Measurements from ENCODE around the gene ARMC9. TPM values are rescaled to one million over a fixed set of nuclear protein-coding genes. Genes with fewer than 3 reads are reported as not detected.
"Not testable (repeated sequence)": the region's sequence is repeated elsewhere in the genome, so short reads cannot be mapped to it uniquely, and the experiment has no call there.

The ARMC9 gene
- total RNA-seq, 1 experiment from 2014 or later = 3.3 TPM

- H3K4me1 ChIP-seq; intact Hi-C loops (cut with micrococcal nuclease; ENCODE audit: unreplicated experiment); H3K36me3 Mint-ChIP-seq (ENCODE audit: insufficient read depth, unreplicated experiment); H3K4me3 ChIP-seq (ENCODE audit: low read depth, low read length); H3K27me3 ChIP-seq (replicated peaks; ENCODE audit: control insufficient read depth, insufficient read depth, low read length); H3K9me3 ChIP-seq; DNase-seq; H3K4me1 Mint-ChIP-seq (ENCODE audit: low read depth, unreplicated experiment); BruUV-seq (replicated peaks); CTCF ChIA-PET; H3K9me3 Mint-ChIP-seq (ENCODE audit: unreplicated experiment); H3K36me3 ChIP-seq (ENCODE audit: control insufficient read depth, insufficient read depth, low read length); H3K27ac Mint-ChIP-seq (ENCODE audit: unreplicated experiment); H3K27me3 Mint-ChIP-seq (ENCODE audit: insufficient read depth, unreplicated experiment); H3K4me3 Mint-ChIP-seq (ENCODE audit: unreplicated experiment); POLR2A ChIA-PET: not testable (repeated sequence)
Measured at GRCh38 chr2:231403421-231404182, 205.2 kb downstream of the ARMC9 start.

GRCh38 chr2:231404183-231404578 lies 205.8 kb downstream of the ARMC9 start:
- DNase-seq; intact Hi-C loops (cut with micrococcal nuclease; ENCODE audit: unreplicated experiment); H3K4me1 ChIP-seq; CTCF ChIA-PET; H3K4me3 ChIP-seq (ENCODE audit: low read depth, low read length); H3K4me1 Mint-ChIP-seq (ENCODE audit: low read depth, unreplicated experiment); H3K36me3 ChIP-seq (ENCODE audit: control insufficient read depth, insufficient read depth, low read length); H3K27ac Mint-ChIP-seq (ENCODE audit: unreplicated experiment); H3K4me3 Mint-ChIP-seq (ENCODE audit: unreplicated experiment); H3K9me3 ChIP-seq; H3K36me3 Mint-ChIP-seq (ENCODE audit: insufficient read depth, unreplicated experiment); H3K27me3 Mint-ChIP-seq (ENCODE audit: insufficient read depth, unreplicated experiment); POLR2A ChIA-PET; H3K27me3 ChIP-seq (replicated peaks; ENCODE audit: control insufficient read depth, insufficient read depth, low read length); BruUV-seq (replicated peaks); H3K9me3 Mint-ChIP-seq (ENCODE audit: unreplicated experiment): not testable (repeated sequence)

- H3K9me3 ChIP-seq; intact Hi-C loops (cut with micrococcal nuclease; ENCODE audit: unreplicated experiment); H3K4me1 Mint-ChIP-seq (ENCODE audit: low read depth, unreplicated experiment); H3K27me3 ChIP-seq (replicated peaks; ENCODE audit: control insufficient read depth, insufficient read depth, low read length); H3K27ac Mint-ChIP-seq (ENCODE audit: unreplicated experiment); H3K4me3 ChIP-seq (ENCODE audit: low read depth, low read length); H3K36me3 Mint-ChIP-seq (ENCODE audit: insufficient read depth, unreplicated experiment); POLR2A ChIA-PET; H3K27me3 Mint-ChIP-seq (ENCODE audit: insufficient read depth, unreplicated experiment); H3K36me3 ChIP-seq (ENCODE audit: control insufficient read depth, insufficient read depth, low read length); BruUV-seq (replicated peaks); H3K9me3 Mint-ChIP-seq (ENCODE audit: unreplicated experiment); H3K4me1 ChIP-seq; H3K4me3 Mint-ChIP-seq (ENCODE audit: unreplicated experiment); DNase-seq: not testable (repeated sequence)
- CTCF ChIA-PET = interaction anchor here (1.0 kb wide), 1 partner anchor 109 kb away, joined by 5 read pairs; no protein-coding TSS in a partner anchor
Measured at GRCh38 chr2:231405601-231406367, 207.4 kb downstream of the ARMC9 start.

GRCh38 chr2:231407686-231408085 lies 209.3 kb downstream of the ARMC9 start:
- H3K27me3 ChIP-seq (replicated peaks; ENCODE audit: control insufficient read depth, insufficient read depth, low read length); H3K4me3 Mint-ChIP-seq (ENCODE audit: unreplicated experiment); H3K4me3 ChIP-seq (ENCODE audit: low read depth, low read length); H3K27ac Mint-ChIP-seq (ENCODE audit: unreplicated experiment); DNase-seq; H3K27me3 Mint-ChIP-seq (ENCODE audit: insufficient read depth, unreplicated experiment); H3K36me3 Mint-ChIP-seq (ENCODE audit: insufficient read depth, unreplicated experiment); POLR2A ChIA-PET; H3K9me3 ChIP-seq; H3K36me3 ChIP-seq (ENCODE audit: control insufficient read depth, insufficient read depth, low read length); intact Hi-C loops (cut with micrococcal nuclease; ENCODE audit: unreplicated experiment); H3K4me1 Mint-ChIP-seq (ENCODE audit: low read depth, unreplicated experiment); BruUV-seq (replicated peaks); CTCF ChIA-PET; H3K4me1 ChIP-seq; H3K9me3 Mint-ChIP-seq (ENCODE audit: unreplicated experiment): not testable (repeated sequence)

- CTCF ChIA-PET = not testable (repeated sequence)
Measured at GRCh38 chr2:231408304-231408703, 209.9 kb downstream of the ARMC9 start.

More at GRCh38 chr2:231408304-231408703, 209.9 kb downstream of the ARMC9 start:
- POLR2A ChIA-PET; intact Hi-C loops (cut with micrococcal nuclease; ENCODE audit: unreplicated experiment); H3K36me3 ChIP-seq (ENCODE audit: control insufficient read depth, insufficient read depth, low read length); H3K36me3 Mint-ChIP-seq (ENCODE audit: insufficient read depth, unreplicated experiment); H3K4me1 ChIP-seq; DNase-seq; H3K9me3 ChIP-seq; H3K4me1 Mint-ChIP-seq (ENCODE audit: low read depth, unreplicated experiment); H3K4me3 ChIP-seq (ENCODE audit: low read depth, low read length); H3K27ac Mint-ChIP-seq (ENCODE audit: unreplicated experiment); H3K9me3 Mint-ChIP-seq (ENCODE audit: unreplicated experiment); BruUV-seq (replicated peaks); H3K4me3 Mint-ChIP-seq (ENCODE audit: unreplicated experiment); H3K27me3 Mint-ChIP-seq (ENCODE audit: insufficient read depth, unreplicated experiment); H3K27me3 ChIP-seq (replicated peaks; ENCODE audit: control insufficient read depth, insufficient read depth, low read length): not testable (repeated sequence)
